Measurements from ENCODE around the gene MYO3B. TPM values are rescaled to one million over a fixed set of nuclear protein-coding genes. Genes with fewer than 3 reads are reported as not detected.
"Not testable (repeated sequence)": the region's sequence is repeated elsewhere in the genome, so short reads cannot be mapped to it uniquely, and the experiment has no call there.

MYO3B gene
- total RNA-seq, 1 donor: 0.21 TPM

GRCh38 chr2:170249761-170250160, 71.8 kb downstream of the MYO3B start:
- Histone ChIP-seq H3K4me3 (ENCODE audit: low read length) (no peak overlapping the region), H3K4me1 (ENCODE audit: insufficient read depth, low read length) (no peaks in the 10 kb centered on the region), H3K27me3 (ENCODE audit: insufficient read depth, low read length) (no peaks in the 10 kb centered on the region), H3K9me3 (ENCODE audit: low read depth, low read length) (no peaks in the 10 kb centered on the region)

GRCh38 chr2:170250584-170250983, 72.6 kb downstream of the MYO3B start:
- Histone ChIP-seq H3K4me1 (ENCODE audit: insufficient read depth, low read length) (no peaks in the 10 kb centered on the region), H3K27me3 (ENCODE audit: insufficient read depth, low read length) (no peaks in the 10 kb centered on the region), H3K9me3 (ENCODE audit: low read depth, low read length) (no peaks in the 10 kb centered on the region), H3K4me3 (ENCODE audit: low read length) (no peak overlapping the region)

GRCh38 chr2:170252414-170252813, 74.5 kb downstream of the MYO3B start:
- H3K9me3 ChIP-seq (ENCODE audit: low read depth, low read length): no peaks in the 10 kb centered on the region
- no peaks in the 10 kb centered on the region for H3K4me1 ChIP-seq (ENCODE audit: insufficient read depth, low read length)
- H3K4me3 ChIP-seq (ENCODE audit: low read length): no peak overlapping the region
- H3K27me3 ChIP-seq (ENCODE audit: insufficient read depth, low read length): peaks cover 6% of the 10 kb centered on the region

- Histone ChIP-seq H3K9me3 (ENCODE audit: low read depth, low read length) (no peaks in the 10 kb centered on the region), H3K4me3 (ENCODE audit: low read length) (no peak overlapping the region), H3K4me1 (ENCODE audit: insufficient read depth, low read length) (no peaks in the 10 kb centered on the region), H3K27me3 (ENCODE audit: insufficient read depth, low read length) (peaks cover 9% of the 10 kb centered on the region)
Measured at GRCh38 chr2:170253721-170254230, 75.8 kb downstream of the MYO3B start.

- Histone ChIP-seq H3K9me3 (ENCODE audit: low read depth, low read length) (no peaks in the 10 kb centered on the region), H3K27me3 (ENCODE audit: insufficient read depth, low read length) (peaks cover 9% of the 10 kb centered on the region), H3K4me3 (ENCODE audit: low read length) (no peak overlapping the region), H3K4me1 (ENCODE audit: insufficient read depth, low read length) (no peaks in the 10 kb centered on the region)
Measured at GRCh38 chr2:170254293-170254732, 76.4 kb downstream of the MYO3B start.

GRCh38 chr2:170255137-170255536, 77.2 kb downstream of the MYO3B start:
- H3K4me3 ChIP-seq (ENCODE audit: low read length): no peak overlapping the region
- H3K9me3 ChIP-seq (ENCODE audit: low read depth, low read length): no peaks in the 10 kb centered on the region
- H3K4me1 ChIP-seq (ENCODE audit: insufficient read depth, low read length): no peaks in the 10 kb centered on the region
- H3K27me3 ChIP-seq (ENCODE audit: insufficient read depth, low read length): peaks cover 9% of the 10 kb centered on the region

GRCh38 chr2:170255971-170256370, 78.0 kb downstream of the MYO3B start:
- Histone ChIP-seq H3K9me3 (ENCODE audit: low read depth, low read length) (no peaks in the 10 kb centered on the region), H3K4me1 (ENCODE audit: insufficient read depth, low read length) (no peaks in the 10 kb centered on the region), H3K27me3 (ENCODE audit: insufficient read depth, low read length) (peaks cover 9% of the 10 kb centered on the region), H3K4me3 (ENCODE audit: low read length) (no peak overlapping the region)

GRCh38 chr2:170258382-170258781, 80.4 kb downstream of the MYO3B start:
- H3K27me3 ChIP-seq (ENCODE audit: insufficient read depth, low read length): peaks cover 9% of the 10 kb centered on the region
- no peak overlapping the region for H3K4me3 ChIP-seq (ENCODE audit: low read length)
- no peaks in the 10 kb centered on the region for H3K9me3 ChIP-seq (ENCODE audit: low read depth, low read length)
- H3K4me1 ChIP-seq (ENCODE audit: insufficient read depth, low read length): no peaks in the 10 kb centered on the region

- Histone ChIP-seq H3K4me1 (ENCODE audit: insufficient read depth, low read length) (no peaks in the 10 kb centered on the region), H3K9me3 (ENCODE audit: low read depth, low read length) (no peaks in the 10 kb centered on the region), H3K4me3 (ENCODE audit: low read length) (no peak overlapping the region), H3K27me3 (ENCODE audit: insufficient read depth, low read length) (peaks cover 9% of the 10 kb centered on the region)
Measured at GRCh38 chr2:170260188-170260587, 82.2 kb downstream of the MYO3B start.

- Histone ChIP-seq H3K4me1 (ENCODE audit: insufficient read depth, low read length) (no peaks in the 10 kb centered on the region), H3K27me3 (ENCODE audit: insufficient read depth, low read length) (peaks cover 6% of the 10 kb centered on the region), H3K9me3 (ENCODE audit: low read depth, low read length) (no peaks in the 10 kb centered on the region), H3K4me3 (ENCODE audit: low read length) (no peak overlapping the region)
Measured at GRCh38 chr2:170261566-170261965, 83.6 kb downstream of the MYO3B start.

- H3K4me1 ChIP-seq (ENCODE audit: insufficient read depth, low read length): no peaks in the 10 kb centered on the region
- H3K27me3 ChIP-seq (ENCODE audit: insufficient read depth, low read length): peaks cover 3% of the 10 kb centered on the region
- H3K9me3 ChIP-seq (ENCODE audit: low read depth, low read length): no peaks in the 10 kb centered on the region
- no peak overlapping the region for H3K4me3 ChIP-seq (ENCODE audit: low read length)
Measured at GRCh38 chr2:170262343-170262742, 84.4 kb downstream of the MYO3B start.

GRCh38 chr2:170262806-170263205, 84.9 kb downstream of the MYO3B start:
- Histone ChIP-seq H3K9me3 (ENCODE audit: low read depth, low read length) (no peaks in the 10 kb centered on the region), H3K4me3 (ENCODE audit: low read length) (no peak overlapping the region), H3K4me1 (ENCODE audit: insufficient read depth, low read length) (no peaks in the 10 kb centered on the region), H3K27me3 (ENCODE audit: insufficient read depth, low read length) (peaks cover under 1% of the 10 kb centered on the region)

GRCh38 chr2:170263728-170264521, 86.0 kb downstream of the MYO3B start:
- H3K4me3 ChIP-seq (ENCODE audit: low read length); H3K27me3 ChIP-seq (ENCODE audit: insufficient read depth, low read length); H3K9me3 ChIP-seq (ENCODE audit: low read depth, low read length); H3K4me1 ChIP-seq (ENCODE audit: insufficient read depth, low read length): not testable (repeated sequence)

- Histone ChIP-seq H3K27me3 (ENCODE audit: insufficient read depth, low read length) (no peaks in the 10 kb centered on the region), H3K4me3 (ENCODE audit: low read length) (no peak overlapping the region), H3K9me3 (ENCODE audit: low read depth, low read length) (no peaks in the 10 kb centered on the region), H3K4me1 (ENCODE audit: insufficient read depth, low read length) (no peaks in the 10 kb centered on the region)
Measured at GRCh38 chr2:170264522-170264860, 86.5 kb downstream of the MYO3B start.

GRCh38 chr2:170264865-170265264, 86.9 kb downstream of the MYO3B start:
- Histone ChIP-seq H3K4me1 (ENCODE audit: insufficient read depth, low read length) (no peaks in the 10 kb centered on the region), H3K9me3 (ENCODE audit: low read depth, low read length) (no peaks in the 10 kb centered on the region), H3K27me3 (ENCODE audit: insufficient read depth, low read length) (no peaks in the 10 kb centered on the region), H3K4me3 (ENCODE audit: low read length) (no peak overlapping the region)

- no peaks in the 10 kb centered on the region for H3K27me3 ChIP-seq (ENCODE audit: insufficient read depth, low read length)
- H3K4me1 ChIP-seq (ENCODE audit: insufficient read depth, low read length): no peaks in the 10 kb centered on the region
- H3K9me3 ChIP-seq (ENCODE audit: low read depth, low read length): no peaks in the 10 kb centered on the region
- H3K4me3 ChIP-seq (ENCODE audit: low read length): no peak overlapping the region
Measured at GRCh38 chr2:170265321-170265720, 87.4 kb downstream of the MYO3B start.
